ENCODE measurements around the gene RAPGEF5.

DNA sequence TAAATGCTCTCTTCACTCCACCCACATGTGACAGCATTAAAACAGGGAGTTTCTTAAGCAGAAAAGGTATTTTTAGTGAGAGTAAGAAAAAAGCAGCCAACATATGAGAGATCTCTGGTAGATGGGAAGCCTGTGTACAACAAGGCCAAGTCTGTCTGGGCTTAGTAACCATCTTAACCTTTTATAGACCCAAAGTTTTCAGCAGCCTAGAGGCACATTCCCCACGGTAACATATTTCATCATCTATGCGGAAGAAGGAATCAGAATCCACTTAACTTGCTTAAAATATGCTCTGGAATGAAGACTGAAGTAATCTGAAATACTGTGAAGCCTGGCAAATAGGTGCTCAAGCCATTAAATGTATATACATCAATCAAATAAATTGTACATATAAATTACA is 127.8 kb downstream of the RAPGEF5 start:
- TF ChIP-seq, protein P1, sequence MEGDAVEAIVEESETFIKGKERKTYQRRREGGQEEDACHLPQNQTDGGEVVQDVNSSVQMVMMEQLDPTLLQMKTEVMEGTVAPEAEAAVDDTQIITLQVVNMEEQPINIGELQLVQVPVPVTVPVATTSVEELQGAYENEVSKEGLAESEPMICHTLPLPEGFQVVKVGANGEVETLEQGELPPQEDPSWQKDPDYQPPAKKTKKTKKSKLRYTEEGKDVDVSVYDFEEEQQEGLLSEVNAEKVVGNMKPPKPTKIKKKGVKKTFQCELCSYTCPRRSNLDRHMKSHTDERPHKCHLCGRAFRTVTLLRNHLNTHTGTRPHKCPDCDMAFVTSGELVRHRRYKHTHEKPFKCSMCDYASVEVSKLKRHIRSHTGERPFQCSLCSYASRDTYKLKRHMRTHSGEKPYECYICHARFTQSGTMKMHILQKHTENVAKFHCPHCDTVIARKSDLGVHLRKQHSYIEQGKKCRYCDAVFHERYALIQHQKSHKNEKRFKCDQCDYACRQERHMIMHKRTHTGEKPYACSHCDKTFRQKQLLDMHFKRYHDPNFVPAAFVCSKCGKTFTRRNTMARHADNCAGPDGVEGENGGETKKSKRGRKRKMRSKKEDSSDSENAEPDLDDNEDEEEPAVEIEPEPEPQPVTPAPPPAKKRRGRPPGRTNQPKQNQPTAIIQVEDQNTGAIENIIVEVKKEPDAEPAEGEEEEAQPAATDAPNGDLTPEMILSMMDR (IDR thresholded peaks at IDR 0.05): no peak
- no peak for TF ChIP-seq ZFX (IDR thresholded peaks at IDR 0.05; ENCODE audit: borderline replicate concordance)

All from 22Rv1 (cell line).